Keratinocyte (primary cell): ENCODE data around the gene MIDN. TPM values are rescaled to one million over a fixed set of nuclear protein-coding genes. Genes with fewer than 3 reads are reported as not detected.

Experiments used
- DNase-seq: peaks from one replicate; pipeline ENCODE4 v3.0.0-alpha.2; 2011; ENCODE audit warnings: low read depth, missing footprints, low spot score
- FAIRE-seq: peaks from 2 replicates; lab custom pipeline; 2011; peaks lifted over from hg19 to GRCh38; lab: Jason Lieb, UNC
- H2AFZ ChIP-seq: 2 replicates; pipeline ENCODE4 v1.6.0; 2012; ENCODE audit warnings: low read length, control low read depth, inconsistent platforms; ENCODE audit not compliant: control insufficient read depth
- H3K27ac ChIP-seq: 2 replicates; pipeline ENCODE4 v1.5.1; 2011; ENCODE audit warnings: low read length; ENCODE audit not compliant: control insufficient read depth, insufficient read depth
- H3K27me3 ChIP-seq: 3 replicates; pipeline ENCODE4 v1.6.0; 2011; ENCODE audit warnings: low read length; ENCODE audit not compliant: control insufficient read depth, insufficient read depth; ENCODE audit errors: extremely low read depth
- H3K36me3 ChIP-seq, 2 experiments: 2 replicates in 1 of 2; 3 replicates in 1 of 2; pipeline ENCODE4 v1.5.1; 2011; ENCODE audit warnings: low read length in 2 of 2, mild to moderate bottlenecking in 1 of 2; ENCODE audit not compliant: control insufficient read depth in 2 of 2, insufficient read depth in 2 of 2; ENCODE audit errors: extremely low read depth in 1 of 2
- H3K4me1 ChIP-seq: 3 replicates; pipeline ENCODE4 v1.5.1; 2011; ENCODE audit warnings: low read length; ENCODE audit not compliant: control insufficient read depth, insufficient read depth; ENCODE audit errors: extremely low read depth
- H3K4me2 ChIP-seq: 3 replicates; pipeline ENCODE4 v1.6.0; 2011; ENCODE audit warnings: low read depth, low read length; ENCODE audit not compliant: control insufficient read depth, insufficient read depth; ENCODE audit errors: extremely low read depth
- H3K4me3 ChIP-seq, 3 experiments: fragments of 200-600 bp in 1 of 3; sonication (generic) in 1 of 3; 2 replicates in 2 of 3; 3 replicates in 1 of 3; pipeline ENCODE4 v1.5.1; 2011 to 2016; ENCODE audit warnings: low read length in 3 of 3, mild to moderate bottlenecking in 3 of 3, control low read depth in 2 of 3, inconsistent platforms in 1 of 3, low read depth in 1 of 3, mixed read lengths in 1 of 3, mixed run types in 1 of 3, moderate library complexity in 1 of 3; ENCODE audit not compliant: control insufficient read depth in 2 of 3, insufficient read depth in 2 of 3; ENCODE audit errors: extremely low read depth in 1 of 3
- H3K79me2 ChIP-seq: 2 replicates; pipeline ENCODE4 v1.6.0; 2012; ENCODE audit warnings: low read length; ENCODE audit not compliant: control insufficient read depth, insufficient read depth
- H3K9ac ChIP-seq: 3 replicates; pipeline ENCODE4 v1.6.0; 2011; ENCODE audit warnings: low read length; ENCODE audit not compliant: control insufficient read depth, insufficient read depth; ENCODE audit errors: extremely low read depth
- H3K9me1 ChIP-seq: 3 replicates; pipeline ENCODE4 v1.6.0; 2011; ENCODE audit warnings: low read length; ENCODE audit not compliant: control insufficient read depth, insufficient read depth; ENCODE audit errors: extremely low read depth
- H3K9me3 ChIP-seq: 2 replicates; pipeline ENCODE4 v1.5.1; 2012; ENCODE audit warnings: low read depth, low read length; ENCODE audit not compliant: control insufficient read depth
- H4K20me1 ChIP-seq: 3 replicates; pipeline ENCODE4 v1.6.0; 2011; ENCODE audit warnings: low read length; ENCODE audit not compliant: control insufficient read depth, insufficient read depth; ENCODE audit errors: extremely low read depth
- CTCF ChIP-seq, 3 experiments: IDR thresholded peaks in 1 of 3; conservative IDR thresholded peaks in 1 of 3; optimal IDR thresholded peaks in 1 of 3; 2 replicates in 2 of 3; 3 replicates in 1 of 3; pipeline versions ENCODE3 to v1.5.1; 2011; ENCODE audit warnings: low read length in 3 of 3, mild to moderate bottlenecking in 3 of 3, moderate library complexity in 2 of 3, control low read depth in 1 of 3, inconsistent platforms in 1 of 3; ENCODE audit not compliant: insufficient read depth in 2 of 3; ENCODE audit errors: extremely low read depth in 1 of 3
- EZH2 ChIP-seq: IDR thresholded peaks from one replicate; pipeline ENCODE4 v1.6.1; 2012; ENCODE audit warnings: inconsistent platforms, mild to moderate bottlenecking, low read length, moderate library complexity
- dilution Hi-C: fragments of 300-500 bp; cut with MboI; formaldehyde crosslinking; loops from one replicate; pipeline ENCODE4 v1.7.0; 2020; ENCODE audit warnings: low sequenced_read_pairs; ENCODE audit not compliant: extremely low pct_ligation_motif_present
- polyA plus RNA-seq, 5 experiments: library from polyadenylated mRNA; depleted of rRNA in 3 of 5; stranded (reverse) in 3 of 5; stranded (forward) in 1 of 5; unstranded in 1 of 5; fragments of >200 nt; gene quantifications; 1 replicate in 1 of 5; 2 replicates in 3 of 5; 3 replicates in 1 of 5; pipeline versions ENCODE4 v1.2.1 to v1.2.3, GENCODE V29; 2011 to 2012; ENCODE audit warnings: missing spikeins in 2 of 5, low read depth in 1 of 5, low replicate concordance in 1 of 5

The MIDN gene
- polyA plus RNA-seq, 1 donor (not counting 4 experiments of a cell fraction or from before 2014, with no cell fraction given), result 4.7 TPM

DNA sequence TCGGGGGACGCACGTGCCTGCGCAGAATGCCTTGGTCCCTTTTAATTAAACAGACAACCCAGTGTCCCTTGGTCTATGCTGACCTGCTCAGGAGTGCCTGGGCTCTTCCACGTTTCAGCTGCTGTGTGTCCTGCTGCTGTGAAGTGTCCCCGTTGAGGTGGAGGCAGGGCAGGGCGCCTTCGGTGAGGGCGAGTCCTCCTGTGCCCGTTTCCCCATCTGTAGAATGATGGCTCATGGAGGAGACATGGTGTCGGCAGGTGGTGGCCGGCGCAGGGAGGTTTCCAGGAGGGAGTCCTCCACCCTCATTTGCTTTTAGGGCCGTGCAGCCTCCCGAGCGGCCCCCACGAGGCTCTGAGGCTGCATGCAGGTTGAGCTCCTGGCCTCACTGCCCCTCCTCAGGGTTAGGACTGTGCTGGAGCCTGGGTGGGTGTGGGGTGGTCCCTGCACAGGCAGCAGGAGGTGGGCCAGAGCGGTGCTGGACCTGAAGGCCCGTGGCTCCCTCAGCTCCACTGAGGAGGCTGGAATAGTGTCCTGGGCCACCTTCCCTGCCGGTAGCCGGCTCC is 34.0 kb upstream of the MIDN start:
- dilution Hi-C loops, result no loop called here
- Histone ChIP-seq H3K36me3 (peaks cover 15 to 22% of the 10 kb centered on the region in 2 experiments), H3K4me3 (peak overlapping the region; percentile 17 to 53 (median 45)), H3K4me2 (peak overlapping the region; percentile 85), H3K9me3 (no peaks in the 10 kb centered on the region), H4K20me1 (peaks cover 5% of the 10 kb centered on the region), H3K9ac (peak overlapping the region; percentile 77), H2AFZ (peak overlapping the region; percentile 51), H3K4me1 (peaks cover 51% of the 10 kb centered on the region), H3K27me3 (no peaks in the 10 kb centered on the region), H3K27ac (peak overlapping the region; percentile 88), H3K79me2 (peaks cover 87% of the 10 kb centered on the region), H3K9me1 (no peaks in the 10 kb centered on the region)
- DNase-seq (no peak), FAIRE-seq (no peak)
- no peak for TF ChIP-seq EZH2
- TF ChIP-seq CTCF (optimal IDR thresholded peaks at IDR 0.05 in 1 of 3, IDR thresholded peaks at IDR 0.05 in 1 of 3, conservative IDR thresholded peaks at IDR 0.05 in 1 of 3; ENCODE audit: extremely low read depth in 1 of 3, insufficient read depth in 2 of 3, low read length in 3 of 3), result no peak

DNA sequence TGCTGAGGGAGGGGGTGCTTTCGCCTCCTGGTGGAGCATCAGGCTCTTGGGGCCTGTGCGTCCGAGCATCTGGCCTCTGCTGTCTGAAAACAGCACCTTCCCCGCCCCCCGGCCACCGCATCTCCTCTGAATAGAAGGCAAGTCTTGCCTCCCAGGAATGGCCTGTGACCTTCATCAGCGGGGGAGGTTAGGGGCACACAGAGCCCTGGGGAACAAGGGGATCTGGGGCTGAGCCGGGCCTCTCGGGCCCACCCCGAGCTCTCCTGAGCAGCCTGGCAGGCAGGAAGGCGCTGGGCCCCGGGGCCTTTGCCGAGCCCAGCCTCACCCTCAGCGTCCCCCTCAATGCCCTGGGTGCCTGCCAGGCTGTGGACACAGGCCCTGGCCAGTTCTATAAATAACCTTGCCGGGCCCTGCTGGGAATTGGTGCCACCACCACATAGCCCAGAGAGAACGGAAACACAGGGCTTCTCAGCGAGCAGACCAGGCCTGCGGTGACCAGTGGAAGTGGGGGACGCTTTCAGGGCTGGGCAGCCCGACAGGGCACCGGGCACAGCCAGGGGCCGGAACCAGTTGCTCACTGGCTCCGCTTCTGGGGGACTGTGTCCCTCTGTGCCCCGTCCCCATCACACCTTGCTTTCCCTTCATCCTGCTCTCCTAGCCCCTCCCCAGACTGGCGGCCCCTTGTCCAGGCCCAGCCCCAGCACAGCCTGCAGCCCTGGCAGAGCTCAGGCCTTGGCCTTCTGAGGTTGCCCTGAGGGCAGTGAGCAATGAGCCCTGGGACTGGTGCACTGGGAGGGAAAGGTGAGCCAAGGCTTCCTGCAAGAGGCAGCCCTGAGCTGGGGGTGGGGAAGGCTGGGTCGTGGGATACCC is 33.3 kb upstream of the MIDN start:
- TF ChIP-seq CTCF (optimal IDR thresholded peaks at IDR 0.05 in 1 of 3, IDR thresholded peaks at IDR 0.05 in 1 of 3, conservative IDR thresholded peaks at IDR 0.05 in 1 of 3; ENCODE audit: extremely low read depth in 1 of 3, insufficient read depth in 2 of 3, low read length in 3 of 3) (no peak), EZH2 (no peak)
- Histone ChIP-seq H3K36me3 (peaks cover 14 to 16% of the 10 kb centered on the region in 2 experiments), H3K4me2 (no peak overlapping the region), H3K9me1 (no peaks in the 10 kb centered on the region), H3K27me3 (no peaks in the 10 kb centered on the region), H3K4me1 (peaks cover 45% of the 10 kb centered on the region), H3K27ac (peak overlapping the region; percentile 88), H3K9ac (peak overlapping the region; percentile 77), H2AFZ (no peak overlapping the region), H4K20me1 (peaks cover 5% of the 10 kb centered on the region), H3K4me3 (no peak overlapping the region), H3K79me2 (peaks cover 85% of the 10 kb centered on the region), H3K9me3 (no peaks in the 10 kb centered on the region)
- no peak for DNase-seq
- no peak for FAIRE-seq
- dilution Hi-C loops, result no loop called here
